Neuronal stem cell (in vitro differentiated cells): Measurements from ENCODE around the gene EFCAB9.

Experiments
- DNase-seq: peaks from one replicate; pipeline ENCODE4 v3.0.0-alpha.2; 2013; ENCODE audit warnings: low spot score
- H2AFZ ChIP-seq: one replicate; pipeline ENCODE4 v1.6.1; 2013; ENCODE audit warnings: mild to moderate bottlenecking, low read length, inconsistent platforms
- H2AK5ac ChIP-seq: 2 replicates; pipeline ENCODE4 v1.6.1; 2013; ENCODE audit warnings: low read depth, mild to moderate bottlenecking, inconsistent platforms, low read length, moderate library complexity, mixed read lengths
- H2BK120ac ChIP-seq: 2 replicates; pipeline ENCODE4 v1.6.1; 2013; ENCODE audit warnings: low read depth, mild to moderate bottlenecking, inconsistent platforms, low read length, moderate library complexity, mixed read lengths
- H2BK12ac ChIP-seq: one replicate; pipeline ENCODE4 v1.6.1; 2013; ENCODE audit warnings: low read length, inconsistent platforms
- H2BK15ac ChIP-seq: 2 replicates; pipeline ENCODE4 v1.6.1; 2013; ENCODE audit warnings: mild to moderate bottlenecking, low read length, inconsistent platforms, mixed read lengths
- H2BK5ac ChIP-seq: one replicate; pipeline ENCODE4 v1.6.1; 2013; ENCODE audit warnings: inconsistent platforms, mild to moderate bottlenecking, low read length, moderate library complexity
- H3K14ac ChIP-seq: one replicate; pipeline ENCODE4 v1.6.1; 2013; ENCODE audit warnings: low read length, inconsistent platforms
- H3K18ac ChIP-seq: 2 replicates; pipeline ENCODE4 v1.6.1; 2013; ENCODE audit warnings: low read length, inconsistent platforms
- H3K23ac ChIP-seq: 2 replicates; pipeline ENCODE4 v1.6.1; 2013; ENCODE audit warnings: low read depth, mild to moderate bottlenecking, mixed read lengths, low read length, inconsistent platforms; ENCODE audit not compliant: poor library complexity
- H3K27ac ChIP-seq: replicated peaks from 3 replicates; pipeline ENCODE4 v1.5.1; 2013; ENCODE audit warnings: low read length, inconsistent platforms
- H3K27me3 ChIP-seq, 3 experiments: 2 replicates each; pipeline ENCODE4 v1.6.1; 2013; ENCODE audit warnings: low read length in 3 of 3, mild to moderate bottlenecking in 2 of 3, inconsistent platforms in 1 of 3, low read depth in 1 of 3, mixed read lengths in 1 of 3, moderate library complexity in 1 of 3; ENCODE audit not compliant: control insufficient read depth in 3 of 3, insufficient read depth in 3 of 3
- H3K36me3 ChIP-seq, 2 donors: replicated peaks in 1 of 2; 2 replicates each; pipeline ENCODE4 v1.6.1; 2013; ENCODE audit warnings: low read length in 2 of 2; ENCODE audit not compliant: control insufficient read depth in 2 of 2, insufficient read depth in 2 of 2
- H3K4ac ChIP-seq: 2 replicates; pipeline ENCODE4 v1.6.1; 2013; ENCODE audit warnings: inconsistent platforms, mild to moderate bottlenecking, low read length, moderate library complexity
- H3K4me1 ChIP-seq, 2 donors: 1 replicate in 1 of 2; 2 replicates in 1 of 2; pipeline ENCODE4 v1.6.1; 2013; ENCODE audit warnings: low read length in 2 of 2, low read depth in 1 of 2; ENCODE audit not compliant: control insufficient read depth in 2 of 2, insufficient read depth in 1 of 2
- H3K4me2 ChIP-seq: one replicate; pipeline ENCODE4 v1.6.1; 2013; ENCODE audit warnings: mild to moderate bottlenecking, low read length, inconsistent platforms; ENCODE audit not compliant: insufficient read depth, poor library complexity, severe bottlenecking
- H3K4me3 ChIP-seq, 2 donors: 2 replicates each; pipeline ENCODE4 v1.5.1; 2013; ENCODE audit warnings: low read length in 2 of 2, mild to moderate bottlenecking in 2 of 2, inconsistent platforms in 1 of 2, moderate library complexity in 1 of 2
- H3K79me1 ChIP-seq: one replicate; pipeline ENCODE4 v1.6.1; 2013; ENCODE audit warnings: low read depth, mild to moderate bottlenecking, inconsistent platforms, low read length, moderate library complexity
- H3K9ac ChIP-seq: one replicate; pipeline ENCODE4 v1.6.1; 2013; ENCODE audit warnings: mild to moderate bottlenecking, low read depth, low read length, inconsistent platforms; ENCODE audit not compliant: poor library complexity
- H3K9me3 ChIP-seq, 2 donors: replicated peaks in 1 of 2; 2 replicates each; pipeline versions ENCODE3 to v1.6.1; 2013; ENCODE audit warnings: low read length in 2 of 2, mild to moderate bottlenecking in 2 of 2, inconsistent platforms in 1 of 2, low read depth in 1 of 2, mixed read lengths in 1 of 2, moderate library complexity in 1 of 2; ENCODE audit not compliant: control insufficient read depth in 2 of 2, insufficient read depth in 1 of 2
- H4K8ac ChIP-seq: one replicate; pipeline ENCODE4 v1.6.1; 2013; ENCODE audit warnings: low read depth, mild to moderate bottlenecking, inconsistent platforms, low read length, moderate library complexity
- H4K91ac ChIP-seq: one replicate; pipeline ENCODE4 v1.6.1; 2013; ENCODE audit warnings: low read length, low read depth, mild to moderate bottlenecking, inconsistent platforms; ENCODE audit not compliant: poor library complexity
- WGBS, 2 donors: extraction: QIAGEN DNeasy Blood & Tissue Kit; methylation state at CpG; one replicate each; pipeline ENCODE4 v1.1.7; 2013; ENCODE audit warnings: missing lambda C conversion rate in 2 of 2, mixed read lengths in 1 of 2; ENCODE audit not compliant: insufficient read length in 2 of 2, insufficient replicate concordance in 1 of 2; ENCODE audit errors: extremely low coverage in 2 of 2; 5-methylcytosine and 5-hydroxymethylcytosine counted together

The EFCAB9 gene

GRCh38 chr5:172168311-172168710 lies 25.7 kb upstream of the EFCAB9 start:
- Histone ChIP-seq H2AFZ (no peak overlapping the region), H2BK5ac (peak overlapping the region; percentile 50), H2AK5ac (peak overlapping the region; percentile 86), H4K91ac (no peak overlapping the region), H2BK15ac (peak overlapping the region; percentile 71), H3K4me2 (no peak overlapping the region), H3K9ac (no peak overlapping the region), H3K14ac (no peak overlapping the region), H3K4me1 (peaks cover 5 to 30% of the 10 kb centered on the region in 2 donors), H3K27ac (no peak overlapping the region), H2BK120ac (no peak overlapping the region), H3K79me1 (no peaks in the 10 kb centered on the region), H3K27me3 (no peaks in the 10 kb centered on the region), H2BK12ac (peak overlapping the region; percentile 46), H3K9me3 (no peaks in the 10 kb centered on the region), H3K18ac (peak overlapping the region; percentile 70), H3K23ac (no peak overlapping the region), H3K4me3 (no peak overlapping the region), H4K8ac (no peak overlapping the region), H3K4ac (no peak overlapping the region), H3K36me3 (no peaks in the 10 kb centered on the region)
- no peak for DNase-seq
- WGBS, 2 donors, result no CpG with 5 or more reads among the region's 8 CpGs

GRCh38 chr5:172169216-172169615 lies 24.8 kb upstream of the EFCAB9 start:
- Histone ChIP-seq H3K9me3 (no peaks in the 10 kb centered on the region), H3K9ac (no peak overlapping the region), H3K4me3 (no peak overlapping the region), H4K8ac (no peak overlapping the region), H3K18ac (no peak overlapping the region), H3K36me3 (no peaks in the 10 kb centered on the region), H3K23ac (no peak overlapping the region), H4K91ac (no peak overlapping the region), H3K27me3 (no peaks in the 10 kb centered on the region), H2BK120ac (no peak overlapping the region), H3K4me2 (no peak overlapping the region), H3K79me1 (no peaks in the 10 kb centered on the region), H2AFZ (no peak overlapping the region), H3K27ac (no peak overlapping the region), H2BK12ac (no peak overlapping the region), H3K4ac (no peak overlapping the region), H3K14ac (no peak overlapping the region), H3K4me1 (peaks cover 5 to 30% of the 10 kb centered on the region in 2 donors), H2AK5ac (no peak overlapping the region), H2BK15ac (peak overlapping the region; percentile 71), H2BK5ac (no peak overlapping the region)
- WGBS, 2 donors, result no CpG with 5 or more reads among the region's 2 CpGs
- no peak for DNase-seq

- Histone ChIP-seq H3K9ac (no peak overlapping the region), H3K18ac (no peak overlapping the region), H2BK5ac (no peak overlapping the region), H4K8ac (no peak overlapping the region), H3K14ac (no peak overlapping the region), H3K79me1 (no peaks in the 10 kb centered on the region), H3K27ac (no peak overlapping the region), H2AFZ (no peak overlapping the region), H3K4me1 (peaks cover 9 to 25% of the 10 kb centered on the region in 2 donors), H2BK12ac (no peak overlapping the region), H3K9me3 (no peaks in the 10 kb centered on the region), H2AK5ac (no peak overlapping the region), H3K4ac (no peak overlapping the region), H3K23ac (no peak overlapping the region), H2BK15ac (peak overlapping the region; percentile 86), H3K4me3 (no peak overlapping the region), H3K36me3 (no peaks in the 10 kb centered on the region), H3K27me3 (no peaks in the 10 kb centered on the region), H4K91ac (no peak overlapping the region), H2BK120ac (no peak overlapping the region), H3K4me2 (no peak overlapping the region)
- DNase-seq, result no peak
- no CpG with 5 or more reads among the region's 9 CpGs for WGBS, 2 donors
Observed at GRCh38 chr5:172170251-172170701, 23.7 kb upstream of the EFCAB9 start.

GRCh38 chr5:172171118-172171517 lies 22.9 kb upstream of the EFCAB9 start:
- Histone ChIP-seq H3K36me3 (no peaks in the 10 kb centered on the region), H2BK5ac (no peak overlapping the region), H4K8ac (no peak overlapping the region), H3K27me3 (no peaks in the 10 kb centered on the region), H3K18ac (no peak overlapping the region), H3K9me3 (no peaks in the 10 kb centered on the region), H4K91ac (no peak overlapping the region), H2BK120ac (no peak overlapping the region), H3K23ac (no peak overlapping the region), H3K27ac (no peak overlapping the region), H2BK12ac (no peak overlapping the region), H3K4me2 (no peak overlapping the region), H3K79me1 (no peaks in the 10 kb centered on the region), H3K9ac (no peak overlapping the region), H3K14ac (no peak overlapping the region), H3K4me1 (peaks cover 9 to 25% of the 10 kb centered on the region in 2 donors), H3K4me3 (no peak overlapping the region), H3K4ac (no peak overlapping the region), H2AK5ac (no peak overlapping the region), H2AFZ (no peak overlapping the region), H2BK15ac (no peak overlapping the region)
- DNase-seq, result peak; percentile 20
- no CpG with 5 or more reads among the region's 8 CpGs for WGBS, 2 donors
